ENCODE results near the gene FAM120A.

The FAM120A gene

GRCh38 chr9:93580654-93581380 is 129.3 kb downstream of the FAM120A start:
- peak; percentile 40 for DNase-seq

- DNase-seq, result peak; percentile 41
Observed at GRCh38 chr9:93582115-93582514, 130.6 kb downstream of the FAM120A start.

DNA sequence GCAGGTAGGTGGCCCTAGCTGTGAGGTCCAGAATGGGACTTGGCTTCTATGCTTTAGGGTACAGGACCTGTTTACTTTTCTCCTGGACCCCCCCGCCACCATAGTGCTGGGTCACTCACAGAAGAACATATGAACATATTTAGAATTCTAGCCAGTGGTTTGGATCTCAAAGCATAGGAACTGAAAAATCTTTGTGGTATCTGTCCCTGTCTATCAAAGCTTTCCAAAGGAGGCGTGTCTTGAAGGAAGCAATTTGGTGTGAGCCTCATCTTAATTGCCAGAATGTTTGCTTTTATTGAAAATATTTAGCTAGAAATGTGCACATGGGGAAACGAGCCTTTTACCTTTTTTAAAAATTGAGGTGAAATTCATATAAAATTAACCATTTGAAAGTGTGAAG is 131.1 kb downstream of the FAM120A start:
- DNase-seq, result no peak

- DNase-seq, result peak; percentile 37
Observed at GRCh38 chr9:93585259-93585658, 133.8 kb downstream of the FAM120A start.

DNA sequence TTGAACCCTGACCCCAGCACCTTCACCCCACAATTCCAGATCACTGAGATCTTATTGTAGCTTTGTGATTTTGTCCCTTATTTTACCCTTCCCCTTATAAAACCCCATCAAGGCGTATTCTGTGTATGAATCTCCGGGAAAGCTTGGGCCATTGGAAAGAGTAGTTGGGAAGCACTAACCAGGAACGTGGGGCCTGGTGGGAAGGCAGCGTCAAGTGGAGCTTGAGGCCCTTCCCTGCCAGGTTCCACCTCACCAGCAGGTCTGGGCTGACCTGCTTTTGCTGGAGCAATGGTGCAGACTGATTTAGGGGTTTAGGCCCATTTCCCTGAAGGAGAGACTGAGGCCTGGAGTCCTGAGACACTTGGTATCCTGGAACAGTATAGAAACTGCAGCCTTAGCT is 134.2 kb downstream of the FAM120A start:
- peak; percentile 41 for DNase-seq

GRCh38 chr9:93586290-93587057 is 135.0 kb downstream of the FAM120A start:
- DNase-seq, result peak; percentile 48

- DNase-seq, result peak; percentile 43
Observed at GRCh38 chr9:93587284-93587650, 135.8 kb downstream of the FAM120A start.

DNA sequence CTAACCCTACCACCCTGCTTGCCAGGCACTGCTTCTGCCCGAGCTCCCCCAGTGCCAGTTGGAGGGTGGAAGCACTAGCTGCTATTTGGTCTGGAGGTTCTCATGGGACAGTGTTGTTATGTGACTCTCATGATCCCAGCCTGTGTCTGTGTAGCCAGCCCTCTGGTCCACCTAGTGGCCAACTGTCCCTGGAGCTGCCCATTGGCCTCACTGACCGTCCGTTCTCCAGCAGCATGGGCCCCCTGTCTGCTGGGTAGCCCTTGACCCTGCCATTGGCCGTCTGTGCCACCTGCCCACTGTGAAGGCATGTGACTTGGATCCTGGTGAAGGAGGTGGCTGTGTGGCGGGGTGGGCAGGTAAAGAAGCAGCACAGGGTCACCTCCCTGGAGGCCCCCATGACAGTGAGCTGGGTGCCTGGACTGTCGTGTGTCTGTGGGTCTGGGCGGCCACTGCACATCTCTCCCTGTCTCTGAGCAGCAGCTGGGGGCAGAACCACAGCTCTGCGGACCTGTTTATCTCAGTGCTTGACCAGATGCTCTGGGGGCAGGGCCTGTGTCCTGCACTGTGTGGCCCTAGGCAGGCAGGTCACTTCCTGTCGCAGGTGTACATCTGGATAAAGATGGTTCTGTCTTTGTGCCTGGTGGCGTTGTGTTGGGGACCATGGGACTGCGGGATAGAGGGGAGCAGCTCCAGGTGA is 136.3 kb downstream of the FAM120A start:
- DNase-seq, result peak; percentile 52

DNA sequence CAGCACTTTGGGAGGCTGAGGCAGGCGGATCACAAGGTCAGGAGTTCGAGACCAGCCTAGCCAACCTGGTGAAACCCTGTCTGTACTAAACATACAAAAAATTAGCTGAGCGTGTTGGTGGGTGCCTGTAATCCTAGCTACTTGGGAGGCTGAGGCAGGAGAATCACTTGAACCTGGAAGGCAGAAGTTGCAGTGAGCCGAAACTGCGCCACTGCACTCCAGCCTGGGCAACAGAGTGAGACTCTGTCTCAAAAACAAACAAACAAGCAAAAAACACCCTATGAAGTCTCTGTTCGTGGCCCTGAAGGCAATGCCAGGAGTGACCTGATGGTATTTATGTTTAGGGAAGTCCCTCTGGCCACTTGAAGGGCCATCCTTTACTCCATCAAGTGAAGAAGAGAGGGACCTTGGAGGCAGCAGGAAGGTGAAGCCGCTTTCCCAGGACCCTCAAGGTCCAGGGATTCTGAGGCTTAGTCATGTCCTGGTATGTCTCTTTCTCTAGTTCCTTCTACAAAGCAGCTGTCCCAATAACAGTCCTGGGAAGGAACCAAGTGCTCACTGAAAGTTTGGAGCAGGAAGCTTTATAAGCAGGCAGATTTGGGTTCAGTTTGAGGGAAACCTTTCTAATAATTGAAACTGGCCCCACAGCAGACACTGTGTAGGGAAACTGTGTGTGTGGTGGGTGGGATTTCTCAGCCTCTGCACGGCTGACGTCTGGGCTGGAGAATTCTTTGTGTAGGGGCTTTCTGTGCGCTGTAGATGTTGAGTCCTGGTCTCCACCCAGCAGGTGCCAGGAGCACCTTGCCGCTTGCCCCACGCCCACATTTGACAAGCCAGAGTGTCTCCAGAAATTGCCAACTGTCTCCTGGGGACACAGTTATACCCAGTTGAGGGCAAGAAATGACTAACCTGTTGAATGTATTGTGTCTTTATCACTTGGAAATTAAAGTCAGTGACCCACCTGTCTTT is 137.4 kb downstream of the FAM120A start:
- DNase-seq, result peak; percentile 38

DNA sequence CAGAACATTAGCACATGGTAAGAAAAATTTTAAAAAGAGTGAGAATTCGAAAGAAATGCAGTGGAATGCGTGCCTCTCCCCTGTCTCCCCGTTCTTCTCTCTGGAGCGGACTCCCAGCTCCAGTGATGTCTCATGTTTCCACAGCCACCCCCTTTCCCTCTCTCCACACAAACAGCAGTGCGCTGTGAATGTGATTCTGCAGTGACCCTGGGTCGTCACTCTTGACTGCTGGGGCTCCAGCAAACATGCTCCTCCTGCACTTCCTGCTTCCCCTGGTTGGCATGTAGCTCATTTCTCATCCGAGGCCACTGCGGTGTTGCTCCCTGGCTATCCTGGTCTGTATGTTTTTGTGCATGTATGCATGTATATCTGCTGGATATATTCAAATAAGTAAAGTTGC is 138.2 kb downstream of the FAM120A start:
- peak; percentile 49 for DNase-seq

DNA sequence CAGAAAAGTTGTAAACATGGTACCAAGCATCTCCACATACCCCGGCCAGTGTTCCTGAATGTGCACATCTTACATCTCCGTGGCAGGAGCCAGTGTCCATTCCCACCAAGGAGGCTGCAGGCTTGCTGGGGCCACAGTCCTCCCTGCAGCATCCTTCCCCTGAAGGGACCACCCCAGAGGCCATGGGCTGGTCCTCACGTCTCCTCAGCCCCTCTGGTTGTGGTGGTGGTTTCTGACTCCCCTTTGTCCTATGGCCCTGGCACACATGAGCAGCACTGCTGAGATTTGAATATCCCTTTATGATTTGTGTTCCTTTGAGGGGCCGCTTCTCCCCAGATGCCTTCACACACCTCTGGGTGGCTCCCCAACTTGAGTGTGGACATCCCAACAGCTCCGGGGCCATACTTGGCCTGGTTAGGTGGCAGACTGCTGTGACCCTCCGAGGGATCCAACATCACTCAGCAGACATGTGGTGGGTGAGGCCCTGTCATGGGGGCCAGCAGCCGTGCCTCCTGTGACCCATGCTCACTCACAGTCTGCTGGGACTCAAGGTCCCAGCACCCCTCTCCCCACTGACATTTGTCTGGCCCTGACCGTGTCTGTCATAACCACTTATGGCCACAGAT is 139.2 kb downstream of the FAM120A start:
- peak; percentile 44 for DNase-seq

DNA sequence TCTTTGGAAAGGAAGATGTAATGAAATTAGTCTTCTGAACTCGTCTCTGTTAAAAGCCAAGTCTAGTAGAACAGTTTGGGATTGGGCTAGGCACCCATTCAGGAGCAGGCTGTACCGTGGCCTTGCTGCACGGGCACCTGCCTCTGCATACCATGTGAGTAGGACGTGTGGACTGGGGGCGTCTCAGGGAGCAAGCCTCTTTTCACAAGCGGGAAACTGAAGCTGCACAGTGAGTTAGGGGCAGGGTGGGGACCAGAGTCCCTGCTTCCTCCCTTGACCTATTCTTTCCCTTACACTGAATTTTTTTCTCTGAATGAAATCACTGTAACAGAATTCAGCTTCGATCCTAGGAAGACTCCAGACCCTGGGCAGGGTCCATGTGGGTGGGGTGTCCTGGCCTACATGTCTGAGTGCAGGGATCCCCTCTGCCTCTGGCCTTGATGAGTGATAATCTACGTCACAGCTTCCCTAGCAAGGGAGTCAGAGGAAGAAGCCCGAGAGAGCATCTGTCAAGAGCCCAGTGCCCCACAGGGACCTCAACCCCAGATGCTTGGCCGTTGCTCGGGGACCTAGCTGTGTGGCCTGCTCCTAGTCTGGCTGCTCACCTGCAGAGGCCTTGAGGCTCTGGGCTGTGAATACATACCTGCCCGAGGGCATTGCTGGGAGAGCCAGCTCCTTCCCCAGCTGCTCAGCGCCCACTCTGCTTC is 140.0 kb downstream of the FAM120A start:
- peak; percentile 49 for DNase-seq

DNA sequence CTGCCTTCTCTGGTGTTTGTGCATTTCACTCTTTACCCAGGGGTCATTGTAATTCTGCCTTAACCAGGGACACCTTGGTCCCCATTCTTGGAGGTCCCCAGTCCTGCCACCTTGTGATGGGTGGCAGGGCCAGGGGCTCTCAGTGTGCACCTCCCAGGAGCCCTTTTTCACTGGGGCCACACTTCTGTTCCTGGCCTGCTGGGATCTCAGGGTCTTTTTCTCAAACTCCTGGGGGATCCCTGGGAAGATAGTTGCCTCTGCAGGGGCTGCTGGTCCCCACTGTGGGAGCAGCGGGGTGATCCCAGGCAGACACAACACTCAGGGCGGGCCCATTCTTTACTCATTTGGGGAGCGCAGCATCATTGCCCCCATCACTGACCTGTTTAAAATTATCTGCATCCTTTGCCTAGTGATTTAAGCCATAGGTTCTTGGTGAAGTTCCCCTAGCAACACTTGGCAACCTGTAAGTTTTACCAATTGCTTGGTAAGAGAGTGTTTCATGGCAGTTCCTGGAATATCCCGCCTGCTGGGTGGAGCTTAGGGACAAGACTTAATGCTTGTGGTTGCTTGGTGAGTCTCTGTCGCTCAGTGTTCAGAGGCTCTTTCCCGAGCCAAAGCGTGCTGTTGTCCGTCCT is 140.6 kb downstream of the FAM120A start:
- DNase-seq, result no peak

DNA sequence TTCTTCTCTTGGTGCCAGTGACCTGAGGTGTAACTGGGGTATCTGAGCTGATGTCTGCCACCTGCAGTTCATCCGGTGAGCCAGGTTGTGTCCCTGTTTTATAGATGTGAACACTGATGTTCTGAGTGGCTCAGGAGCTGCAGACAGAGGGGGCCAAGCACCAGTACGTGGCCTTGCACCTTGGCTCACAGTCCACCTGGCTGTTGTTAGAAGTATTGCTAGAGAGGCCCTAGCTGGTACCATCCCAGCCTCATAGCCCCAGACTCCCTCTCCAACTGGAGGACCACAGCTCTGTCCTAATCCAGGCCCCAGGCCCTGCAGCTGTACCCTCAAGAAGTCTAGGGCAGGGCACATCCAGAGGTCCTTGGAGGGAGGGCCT is 141.1 kb downstream of the FAM120A start:
- peak; percentile 46 for DNase-seq

DNA sequence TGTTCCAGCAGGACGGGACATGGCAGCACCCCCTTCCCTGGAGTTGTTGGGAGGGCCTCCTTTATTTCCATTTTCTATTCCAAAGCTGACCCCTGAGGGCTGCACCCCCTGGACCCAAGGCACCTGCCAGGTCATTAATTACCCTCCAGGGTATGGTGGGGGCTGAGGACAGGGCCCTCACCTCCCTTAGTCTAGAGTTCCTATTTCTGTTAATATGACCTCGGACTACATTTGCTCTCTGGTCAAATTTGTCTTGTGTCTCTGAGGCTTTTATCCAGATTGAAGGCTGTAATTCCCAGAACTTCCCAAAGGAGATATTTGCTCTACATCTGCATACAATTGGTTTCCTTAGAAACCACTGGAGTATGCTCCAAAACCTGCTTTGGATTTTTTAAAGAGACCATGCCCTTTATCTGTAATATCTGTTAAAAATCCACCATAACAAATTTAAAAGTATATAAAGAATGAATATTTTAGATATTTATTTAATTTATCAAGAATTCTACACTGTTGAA is 141.7 kb downstream of the FAM120A start:
- DNase-seq, result no peak

- peak; percentile 44 for DNase-seq
Observed at GRCh38 chr9:93594041-93594756, 142.7 kb downstream of the FAM120A start.

DNA sequence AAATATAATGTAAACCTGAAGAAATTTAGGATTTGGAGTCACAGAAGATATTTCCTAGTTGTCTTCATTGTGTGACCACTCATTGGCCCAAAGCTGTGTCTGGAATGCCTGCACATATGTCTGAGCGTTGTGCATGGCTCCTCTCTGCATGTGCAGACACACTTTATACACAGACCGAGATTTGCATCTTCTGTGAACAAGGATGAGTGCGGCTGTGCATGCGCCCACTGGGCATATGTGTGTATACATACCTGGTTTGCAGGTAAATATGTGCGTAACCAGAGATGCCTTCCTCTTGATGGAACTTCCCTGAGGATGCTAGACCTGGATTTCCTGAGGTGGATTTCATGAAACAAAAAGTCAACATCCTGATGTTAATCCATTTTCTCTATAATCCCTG is 144.0 kb downstream of the FAM120A start:
- no peak for DNase-seq

- no peak for DNase-seq
Observed at GRCh38 chr9:93595861-93596365, 144.4 kb downstream of the FAM120A start.

- DNase-seq, result no peak
Observed at GRCh38 chr9:93596399-93596798, 144.9 kb downstream of the FAM120A start.
